SK-N-MC (cell line): ENCODE results near the gene EFCAB6.

Experiments used
- DNase-seq: peaks from one replicate; pipeline ENCODE4 v3.0.0-alpha.2; 2011; ENCODE audit warnings: low read depth, low spot score
- H3K27ac ChIP-seq: fragments of 200-600 bp; sonication (generic); 2 replicates; pipeline ENCODE4 v1.5.1; 2016; ENCODE audit warnings: mixed run types
- H3K36me3 ChIP-seq: fragments of 200-600 bp; sonication (generic); 2 replicates; pipeline ENCODE4 v1.6.1; 2017; ENCODE audit warnings: antibody characterized with exemption, low read length, mixed read lengths; ENCODE audit not compliant: insufficient read depth
- H3K4me3 ChIP-seq: fragments of 200-600 bp; sonication (generic); 2 replicates; pipeline ENCODE4 v1.5.1; 2016
- H3K9ac ChIP-seq: fragments of 200-600 bp; sonication (generic); 2 replicates; pipeline ENCODE4 v1.8.0; 2017; ENCODE audit warnings: mixed run types, mixed read lengths; ENCODE audit not compliant: insufficient read length
- H3K9me3 ChIP-seq: fragments of 200-600 bp; sonication (generic); 2 replicates; pipeline ENCODE4 v1.6.1; 2017; ENCODE audit warnings: low read depth, mild to moderate bottlenecking, antibody characterized with exemption, low read length, moderate library complexity, mixed read lengths
- EZH2 ChIP-seq: fragments of 200-600 bp; sonication (generic); IDR thresholded peaks from one replicate; pipeline ENCODE4 v1.6.1; 2017; ENCODE audit warnings: antibody characterized with exemption
- FOXP2 ChIP-seq: optimal IDR thresholded peaks from 2 replicates; pipeline ENCODE3; 2011; ENCODE audit warnings: mild to moderate bottlenecking, moderate library complexity; ENCODE audit not compliant: insufficient read depth; ENCODE audit errors: extremely low read length, control extremely low read depth
- POLR2AphosphoS5 ChIP-seq: IDR thresholded peaks from 2 replicates; pipeline ENCODE4 v1.6.1; 2012; ENCODE audit warnings: mild to moderate bottlenecking, low read depth, low read length, borderline replicate concordance

Gene EFCAB6

DNA sequence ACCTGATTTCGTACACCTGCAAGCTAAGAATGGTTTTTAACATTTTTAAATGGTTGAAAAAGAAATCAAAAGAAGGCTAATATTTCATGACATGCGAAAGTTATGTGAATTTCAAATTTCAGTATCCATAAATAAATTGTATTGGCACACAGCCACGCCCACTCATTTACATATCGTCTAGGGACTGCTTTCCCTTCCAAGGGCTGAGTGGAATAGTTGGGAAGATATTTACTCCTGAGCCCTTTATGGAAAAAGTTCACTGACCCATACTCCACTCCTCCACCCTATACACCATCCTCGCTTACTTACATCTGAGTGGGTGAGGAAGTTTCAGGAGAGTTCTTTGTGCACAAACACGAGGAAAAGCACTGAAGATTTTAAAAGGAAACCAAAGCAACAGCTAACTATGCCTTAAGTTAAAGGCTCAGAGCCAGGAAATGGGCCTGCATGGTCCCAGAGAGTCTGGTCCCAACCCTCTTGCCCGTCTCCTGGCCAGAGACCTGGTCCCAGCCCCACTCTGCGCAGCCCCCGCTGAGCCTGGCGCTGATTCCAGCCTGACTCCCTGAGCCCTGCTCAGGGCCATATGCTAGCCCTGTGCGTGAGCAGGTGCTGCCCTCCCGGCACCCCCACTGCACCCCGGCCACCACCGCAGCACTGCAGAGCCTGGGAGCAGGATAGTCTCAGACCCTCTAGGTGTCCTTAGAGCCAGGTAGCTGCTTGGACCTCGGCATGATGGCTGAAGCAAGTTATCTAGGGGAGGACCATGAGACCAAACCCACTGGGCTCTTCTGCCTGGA, 69.8 kb downstream of the EFCAB6 start:
- Histone ChIP-seq H3K9ac (no peak overlapping the region), H3K4me3 (no peak overlapping the region), H3K36me3 (no peaks in the 10 kb centered on the region), H3K27ac (no peak overlapping the region), H3K9me3 (no peaks in the 10 kb centered on the region)
- DNase-seq: no peak
- no peak for TF ChIP-seq POLR2AphosphoS5
- no peak for TF ChIP-seq FOXP2
- TF ChIP-seq EZH2: no peak

DNA sequence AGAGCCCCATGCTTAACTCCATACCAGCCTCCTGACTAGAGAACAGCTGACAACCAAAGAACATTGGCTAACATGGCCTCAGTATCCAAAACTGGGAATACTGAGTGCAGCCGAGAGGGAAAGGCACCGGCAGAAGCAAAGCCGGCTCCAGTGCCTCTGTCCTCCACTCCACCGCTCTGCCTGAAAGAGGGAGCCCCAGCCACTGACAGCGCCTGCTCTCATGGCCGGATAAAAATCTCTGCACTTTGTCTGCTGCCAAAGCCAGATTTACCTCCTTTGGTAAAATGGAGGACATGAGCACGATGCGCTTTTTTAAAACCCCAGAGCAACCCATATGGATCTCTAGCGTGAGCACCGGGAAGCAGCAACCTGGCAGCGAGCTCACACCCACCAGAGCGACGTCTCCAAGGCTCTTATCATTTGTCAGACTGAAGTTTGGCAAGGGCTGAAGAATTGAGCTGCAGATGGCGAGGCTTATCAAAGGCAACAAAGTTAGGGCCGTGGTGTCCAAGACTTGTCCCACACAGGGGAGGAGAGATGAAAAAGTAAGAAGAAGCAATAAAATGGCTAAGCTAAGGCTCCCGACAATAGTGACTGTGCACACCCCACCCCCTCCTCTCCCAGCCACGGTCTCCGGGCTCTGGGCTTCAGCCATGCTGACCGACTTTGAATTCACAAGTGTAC, 71.4 kb downstream of the EFCAB6 start:
- DNase-seq: no peak
- no peak overlapping the region for H3K4me3 ChIP-seq
- H3K27ac ChIP-seq: no peak overlapping the region
- no peak for TF ChIP-seq FOXP2
- TF ChIP-seq POLR2AphosphoS5: no peak
- TF ChIP-seq EZH2: no peak
- no peaks in the 10 kb centered on the region for H3K36me3 ChIP-seq
- no peak overlapping the region for H3K9ac ChIP-seq
- H3K9me3 ChIP-seq: no peaks in the 10 kb centered on the region

DNA sequence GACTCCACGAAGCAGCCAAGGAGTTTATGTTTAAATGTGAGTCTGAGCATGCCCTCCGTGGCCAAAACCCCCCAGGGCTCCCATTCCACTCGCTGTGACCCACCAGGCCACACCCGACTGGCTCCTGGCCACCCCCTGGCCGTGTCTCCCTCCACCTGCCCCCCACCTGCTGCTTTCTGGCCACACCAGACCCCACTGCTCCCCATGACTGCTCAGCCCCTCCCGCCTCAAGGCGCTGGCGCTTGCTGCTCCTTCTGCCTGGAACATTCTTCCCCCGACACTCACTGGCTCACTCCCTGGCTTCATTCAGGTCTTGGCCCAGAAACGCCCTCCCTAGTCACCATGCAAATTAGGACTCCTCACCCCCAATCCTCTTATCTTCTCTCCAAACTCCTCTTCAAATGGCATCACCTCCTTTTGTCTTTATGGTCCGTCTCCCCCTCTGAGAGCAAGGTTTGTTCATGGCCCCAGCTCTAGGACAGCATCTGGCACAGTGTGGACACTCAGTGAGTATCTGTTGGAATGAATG, 72.2 kb downstream of the EFCAB6 start:
- Histone ChIP-seq H3K9me3 (no peaks in the 10 kb centered on the region), H3K9ac (no peak overlapping the region), H3K36me3 (no peaks in the 10 kb centered on the region), H3K27ac (no peak overlapping the region), H3K4me3 (no peak overlapping the region)
- TF ChIP-seq FOXP2 (no peak), EZH2 (no peak), POLR2AphosphoS5 (no peak)
- no peak for DNase-seq

DNA sequence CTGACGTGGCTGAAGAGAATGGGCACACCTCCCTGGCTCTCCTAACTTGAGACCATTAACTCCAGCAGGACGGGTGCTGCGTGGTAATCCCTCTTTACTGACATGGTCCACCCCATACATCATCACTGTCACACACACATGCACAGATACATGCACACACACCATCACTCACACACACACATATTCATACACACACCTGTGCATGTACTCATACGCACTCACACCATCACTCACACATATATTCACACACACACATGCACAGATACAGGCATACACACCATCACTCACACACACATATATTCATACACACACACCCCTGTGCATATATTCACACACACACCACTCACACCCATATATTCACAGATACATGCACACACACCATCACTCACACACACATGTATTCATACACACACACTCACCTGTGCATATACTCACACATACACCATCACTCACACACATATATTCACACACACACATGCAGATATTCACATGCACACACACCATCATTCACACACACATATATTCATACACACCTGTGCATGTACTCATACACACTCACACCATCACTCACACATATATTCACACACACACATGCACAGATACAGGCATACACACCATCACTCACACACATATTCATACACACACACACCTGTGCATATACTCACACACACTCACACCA, 74.8 kb downstream of the EFCAB6 start:
- H3K36me3 ChIP-seq: no peaks in the 10 kb centered on the region
- no peak for DNase-seq
- TF ChIP-seq FOXP2: no peak
- H3K4me3 ChIP-seq: no peak overlapping the region
- no peak overlapping the region for H3K9ac ChIP-seq
- H3K27ac ChIP-seq: no peak overlapping the region
- H3K9me3 ChIP-seq: no peaks in the 10 kb centered on the region

DNA sequence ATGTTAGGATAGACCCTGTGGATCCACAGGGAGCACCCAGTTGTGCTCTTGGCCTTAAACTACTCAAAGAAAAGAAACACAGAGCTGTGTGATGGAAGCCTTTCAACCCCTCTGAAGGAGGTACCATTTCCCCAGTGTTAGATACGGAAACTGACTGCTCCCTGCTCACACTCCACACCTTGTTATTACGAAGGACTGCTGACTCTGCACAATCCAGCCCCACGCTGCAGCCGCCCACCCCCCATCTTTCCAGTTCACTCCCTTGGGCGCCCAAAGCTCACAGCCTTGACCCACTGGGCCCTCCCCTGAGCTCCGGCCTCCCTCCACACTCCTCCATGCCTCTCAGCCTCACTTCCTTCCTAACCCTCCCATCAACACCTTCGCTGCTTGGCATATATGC, 75.5 kb downstream of the EFCAB6 start:
- Histone ChIP-seq H3K9ac (no peak overlapping the region), H3K4me3 (no peak overlapping the region), H3K36me3 (no peaks in the 10 kb centered on the region), H3K9me3 (no peaks in the 10 kb centered on the region), H3K27ac (no peak overlapping the region)
- TF ChIP-seq POLR2AphosphoS5 (no peak), FOXP2 (no peak), EZH2 (no peak)
- no peak for DNase-seq

DNA sequence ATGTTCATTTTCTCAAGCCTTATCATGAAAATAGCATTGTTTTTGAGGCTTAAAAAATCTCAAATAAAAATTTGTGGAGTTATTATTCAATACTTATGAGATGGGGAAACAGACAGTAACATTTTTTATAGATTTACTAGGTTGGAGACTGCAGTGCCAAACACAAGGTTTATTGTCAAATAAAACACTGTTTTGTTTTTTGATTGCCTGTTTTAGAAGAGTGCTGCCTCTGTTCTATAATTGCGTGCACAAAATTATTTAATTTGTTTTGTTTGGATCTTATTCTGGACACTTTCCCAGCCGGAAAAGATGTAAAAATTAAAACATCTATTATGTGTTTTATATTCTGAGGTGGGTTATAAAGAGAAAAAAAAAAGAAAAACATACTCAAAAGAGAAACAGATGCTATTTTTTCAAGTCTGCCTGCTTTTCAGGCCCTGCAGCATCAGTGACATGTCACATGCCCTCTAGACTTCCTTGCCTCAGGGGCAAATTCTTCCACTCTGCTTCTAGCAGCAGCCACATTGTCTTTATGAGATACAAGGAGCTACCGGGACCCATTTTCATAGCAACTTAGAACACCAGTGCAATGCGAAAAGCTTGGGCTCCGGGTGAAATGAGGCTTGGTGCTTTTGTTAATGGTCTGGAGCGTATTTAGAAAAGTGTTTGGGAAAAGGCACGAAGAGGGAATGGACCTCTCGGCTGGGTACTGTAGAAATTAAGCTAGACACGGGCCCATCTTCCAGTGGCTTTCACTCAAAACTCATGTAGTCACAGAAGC, 77.5 kb downstream of the EFCAB6 start:
- Histone ChIP-seq H3K4me3 (no peak overlapping the region), H3K36me3 (no peaks in the 10 kb centered on the region), H3K27ac (no peak overlapping the region), H3K9me3 (no peaks in the 10 kb centered on the region), H3K9ac (no peak overlapping the region)
- no peak for DNase-seq
- no peak for TF ChIP-seq EZH2
- no peak for TF ChIP-seq FOXP2
- no peak for TF ChIP-seq POLR2AphosphoS5

DNA sequence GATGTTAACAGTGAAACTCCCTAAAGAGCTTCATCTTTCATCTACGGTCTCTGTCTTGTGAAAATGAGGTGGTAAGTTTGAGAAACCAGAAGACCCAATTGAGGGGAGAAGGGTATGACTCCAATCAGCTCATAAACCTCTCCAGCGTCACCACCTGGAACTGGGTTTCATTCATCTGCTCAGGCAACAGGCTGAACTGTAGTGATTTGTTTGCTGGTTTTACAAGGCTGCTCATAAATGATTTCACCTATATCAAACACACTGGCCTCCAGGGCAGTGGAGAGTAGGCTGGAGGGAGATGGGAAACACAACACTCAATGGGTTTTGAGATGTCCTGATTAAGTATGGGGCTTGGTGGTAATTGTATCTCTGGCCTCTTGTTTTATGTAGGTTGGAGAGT, 79.0 kb downstream of the EFCAB6 start:
- H3K36me3 ChIP-seq: no peaks in the 10 kb centered on the region
- no peak overlapping the region for H3K9ac ChIP-seq
- no peak overlapping the region for H3K4me3 ChIP-seq
- no peak overlapping the region for H3K27ac ChIP-seq
- TF ChIP-seq FOXP2: no peak
- TF ChIP-seq EZH2: no peak
- TF ChIP-seq POLR2AphosphoS5: no peak
- no peak for DNase-seq
- H3K9me3 ChIP-seq: no peaks in the 10 kb centered on the region

DNA sequence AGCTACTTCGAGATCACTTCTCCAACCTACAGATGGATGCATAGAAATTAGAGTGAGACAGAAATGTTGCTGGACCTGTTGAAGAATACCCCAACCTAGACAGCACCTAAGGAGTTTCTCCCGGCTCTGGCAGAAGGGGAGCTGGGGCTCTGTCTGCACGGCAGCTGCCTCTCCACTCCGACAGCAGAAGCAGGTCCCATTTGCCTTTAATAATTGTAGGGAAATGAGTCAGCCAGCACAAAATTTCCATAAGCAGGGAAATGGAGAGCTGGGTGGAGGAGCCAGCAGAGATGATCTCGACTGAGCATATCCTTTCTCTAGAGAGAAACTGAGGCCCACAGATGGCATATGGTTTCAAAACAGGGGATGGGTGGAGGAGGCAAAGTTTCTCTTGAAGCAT, 80.1 kb downstream of the EFCAB6 start:
- TF ChIP-seq FOXP2 (no peak), POLR2AphosphoS5 (no peak), EZH2 (no peak)
- H3K9me3 ChIP-seq: no peaks in the 10 kb centered on the region
- no peak overlapping the region for H3K27ac ChIP-seq
- no peaks in the 10 kb centered on the region for H3K36me3 ChIP-seq
- no peak for DNase-seq
- no peak overlapping the region for H3K4me3 ChIP-seq
- H3K9ac ChIP-seq: no peak overlapping the region
